Activated CD4-positive, alpha-beta T cell treated with anti-CD3 and anti-CD28 coated beads, Interleukin-2, Interleukin-4, amounts not matched to agents 100 ng/mL and 50 ng/mL, durations not matched to agents 16 hours and 8 hours (primary cell): Measurements from ENCODE around the gene INPP5D.
"Not testable (repeated sequence)": the region's sequence is repeated elsewhere in the genome, so short reads cannot be mapped to it uniquely, and the experiment has no call there.

ENCODE experiments used
- DNase-seq: peaks from one replicate; pipeline ENCODE4 v3.0.0-alpha.2; 2020; ENCODE audit warnings: low spot score

INPP5D gene

GRCh38 chr2:233059797-233060500 is at the start of gene INPP5D:
INPP5D (plus strand) TSS chr2:233060342; CDS start chr2:233060479, 137 bp downstream.
- peak; percentile 88 for DNase-seq

DNA sequence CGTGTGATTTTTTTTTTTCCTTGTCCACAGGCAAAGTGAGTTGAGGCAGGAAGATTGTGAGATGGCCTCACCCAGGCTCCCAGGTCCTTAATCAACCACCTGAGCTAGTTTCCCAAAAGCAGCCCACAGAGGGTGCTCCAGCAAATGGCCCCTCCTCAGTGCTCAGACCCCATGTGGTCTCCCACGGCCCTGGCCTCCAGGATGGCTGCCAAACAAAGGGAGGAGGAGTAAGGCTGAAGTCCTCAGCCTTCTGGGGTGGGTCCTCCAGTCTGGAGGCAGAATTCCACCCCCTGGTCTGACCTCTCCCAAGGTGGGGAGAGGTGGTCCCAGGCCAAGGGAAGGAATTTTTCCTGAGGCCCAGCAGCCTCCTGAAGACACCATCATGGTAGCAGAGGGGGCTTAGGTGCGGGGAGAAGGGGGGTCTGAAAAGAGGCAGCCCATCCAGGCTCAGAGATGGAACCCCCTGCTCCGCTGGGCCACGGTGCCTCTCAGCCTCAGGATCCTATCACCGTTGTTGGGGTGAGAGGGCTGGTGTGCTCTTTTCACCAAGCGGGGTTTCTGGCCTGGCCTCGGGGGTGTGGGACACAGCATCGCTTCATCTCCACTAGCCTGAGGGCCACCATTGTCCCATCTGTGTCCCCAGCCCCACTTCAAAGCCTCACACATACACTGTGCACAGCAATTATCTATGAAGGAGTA is 49.4 kb upstream of the INPP5D start:
- DNase-seq = no peak

DNA sequence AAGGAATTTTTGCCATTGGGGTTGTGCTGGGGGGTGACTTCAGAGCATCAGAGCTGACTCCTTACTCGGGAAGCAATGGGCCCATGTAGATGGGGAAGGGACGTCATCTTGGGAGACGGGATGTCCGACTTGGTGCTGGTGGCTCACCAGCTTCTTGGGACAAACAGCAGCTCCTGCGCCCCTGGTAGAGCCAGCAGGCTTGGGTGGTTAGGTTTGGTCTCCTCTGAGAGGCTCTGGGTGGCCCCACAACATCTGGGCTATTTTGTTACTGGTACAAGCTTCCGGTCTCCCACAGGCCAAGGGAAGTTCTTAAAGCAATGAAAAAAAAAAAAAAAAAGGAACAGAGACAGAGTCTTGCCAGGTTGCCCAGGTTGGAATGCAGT is 48.9 kb upstream of the INPP5D start:
- DNase-seq = no peak

DNA sequence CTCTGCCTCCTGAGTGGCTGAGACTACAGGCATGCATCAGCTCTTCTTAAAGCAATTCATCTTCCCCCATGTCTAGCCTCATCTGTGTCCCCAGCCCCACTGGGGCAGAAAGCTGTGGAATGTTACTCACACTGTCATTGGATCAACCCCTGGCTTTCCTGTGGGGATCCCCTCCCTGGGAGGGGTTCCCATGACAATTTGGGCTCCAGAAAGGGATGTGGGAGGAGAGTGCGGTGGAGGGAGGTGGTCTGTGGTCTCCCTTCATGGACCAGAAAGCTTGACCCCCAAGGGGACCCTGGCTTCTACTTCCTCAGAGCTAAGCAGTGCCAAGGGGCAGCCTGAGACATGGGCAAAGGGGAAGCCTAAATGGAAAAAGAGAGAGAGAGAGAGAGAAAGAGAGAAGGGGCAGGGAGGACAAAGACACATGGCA is 48.4 kb upstream of the INPP5D start:
- DNase-seq = no peak

DNA sequence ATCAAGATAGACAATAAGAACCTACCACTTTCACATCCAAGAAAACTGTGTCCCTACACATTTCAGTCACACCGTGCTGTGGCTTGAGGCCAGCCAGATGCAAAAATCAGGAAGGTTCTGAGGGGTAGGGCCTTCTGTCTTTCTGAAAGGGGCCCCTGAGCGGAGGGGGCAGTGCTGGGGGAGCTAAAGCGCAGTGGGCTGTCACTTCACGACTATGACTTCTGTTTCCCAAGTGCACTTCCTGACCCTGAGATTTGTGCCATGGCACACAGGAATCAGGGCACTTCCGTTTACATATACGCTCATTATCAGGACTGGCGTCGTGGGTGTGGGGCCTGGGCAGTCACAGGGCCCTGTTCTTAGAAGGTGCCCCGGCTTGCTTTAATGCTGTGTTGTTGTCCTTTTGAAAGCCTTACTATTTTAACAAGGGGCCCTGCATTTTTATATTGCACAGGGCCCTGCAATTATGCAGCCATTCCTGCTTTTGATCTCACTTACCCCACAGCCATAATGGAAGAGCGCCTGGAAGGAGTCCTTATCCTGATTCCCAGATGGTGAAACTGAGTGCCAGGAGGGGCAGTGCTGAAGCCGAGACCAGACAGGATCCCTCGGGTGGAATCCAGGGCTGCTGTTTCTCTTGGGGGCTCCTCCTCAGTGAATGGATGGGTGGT is 47.7 kb upstream of the INPP5D start:
- DNase-seq = no peak

DNA sequence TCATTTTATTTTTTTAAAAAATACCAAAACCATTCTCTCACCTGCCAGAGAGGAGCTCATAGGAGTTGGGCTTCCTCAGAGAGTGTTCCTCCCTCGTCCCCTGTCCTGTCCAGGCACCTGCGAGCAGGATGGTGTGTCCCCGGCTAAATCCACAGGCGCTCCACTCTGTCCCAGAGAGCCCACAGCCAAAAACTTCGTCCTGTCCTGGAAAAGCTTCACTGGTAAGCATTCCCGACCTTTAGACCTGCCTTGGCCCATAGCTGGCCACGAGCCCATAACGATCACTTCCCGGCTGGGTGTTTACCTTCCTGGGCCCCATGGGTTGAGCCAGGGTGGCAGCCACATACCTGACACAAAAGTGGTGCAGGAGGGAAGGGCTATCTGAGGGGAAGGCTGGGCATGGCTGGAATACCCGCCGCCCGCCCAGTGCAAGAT is 47.1 kb upstream of the INPP5D start, which contains the start of gene NGEF:
NGEF (minus strand) TSS at position 230 of the 435 bp plus-strand sequence. CDS start 38,366 bp downstream, outside the sequence.
- DNase-seq = no peak

DNA sequence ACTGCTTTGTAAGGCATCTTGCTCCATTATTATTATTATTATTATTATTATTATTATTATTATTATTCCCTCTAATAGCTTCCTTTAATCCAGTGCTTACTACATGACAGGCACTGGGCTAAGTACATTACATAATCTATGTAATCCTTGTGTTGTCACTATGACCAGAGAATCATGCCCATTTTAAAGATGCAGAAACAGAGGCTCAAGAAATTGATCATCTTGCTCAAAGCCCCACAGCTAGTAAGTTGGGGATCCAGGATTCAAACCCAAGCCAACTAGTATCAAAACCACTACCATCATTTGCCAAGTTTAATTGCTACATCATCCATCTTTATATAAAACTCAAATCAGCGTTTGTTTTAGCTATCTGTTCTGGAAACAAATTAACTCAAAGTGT is 46.5 kb upstream of the INPP5D start:
- no peak for DNase-seq

- DNase-seq = no peak
Observed at GRCh38 chr2:233015019-233015645, 45.0 kb upstream of the INPP5D start.

DNA sequence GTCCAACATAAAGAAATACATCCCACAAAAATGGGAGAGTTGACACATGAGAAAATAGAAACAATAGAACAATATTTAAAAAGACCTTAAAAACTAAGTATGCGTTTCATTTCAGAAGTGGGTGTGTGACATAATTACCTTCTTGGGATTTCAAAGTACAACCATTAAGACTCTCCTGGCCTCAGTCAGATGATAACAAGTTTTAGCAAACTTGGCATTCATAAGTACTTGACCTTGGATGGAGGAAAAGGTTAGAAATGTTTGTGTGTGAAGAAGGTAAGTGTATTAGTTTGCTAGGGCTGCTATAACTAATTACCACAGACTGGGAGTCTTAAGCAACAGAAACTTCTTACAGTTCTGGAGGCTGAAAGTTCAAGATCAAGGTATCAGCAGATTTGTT is 42.2 kb upstream of the INPP5D start:
- no peak for DNase-seq

- not testable (repeated sequence) for DNase-seq
Observed at GRCh38 chr2:233019610-233020009, 40.5 kb upstream of the INPP5D start.

DNA sequence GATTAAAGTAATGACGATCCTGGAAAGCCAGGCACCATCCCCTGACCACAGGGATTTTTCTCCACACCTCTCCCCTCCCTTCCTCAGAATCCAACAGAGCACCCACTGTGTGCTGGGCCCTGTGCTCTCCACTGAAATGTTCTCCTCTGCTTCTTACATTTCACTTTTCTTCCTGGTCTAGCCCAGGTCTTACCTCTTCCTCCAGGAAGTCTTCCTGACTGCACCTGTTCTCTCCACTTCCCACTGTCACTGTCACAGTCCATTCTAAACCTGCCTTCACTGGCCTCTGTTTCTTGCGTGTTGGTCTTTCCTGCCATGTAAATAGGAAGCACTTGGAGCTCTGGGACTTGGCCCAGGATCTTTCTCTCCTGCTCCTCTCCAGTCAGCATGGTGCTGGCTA is 39.7 kb upstream of the INPP5D start:
- no peak for DNase-seq

DNA sequence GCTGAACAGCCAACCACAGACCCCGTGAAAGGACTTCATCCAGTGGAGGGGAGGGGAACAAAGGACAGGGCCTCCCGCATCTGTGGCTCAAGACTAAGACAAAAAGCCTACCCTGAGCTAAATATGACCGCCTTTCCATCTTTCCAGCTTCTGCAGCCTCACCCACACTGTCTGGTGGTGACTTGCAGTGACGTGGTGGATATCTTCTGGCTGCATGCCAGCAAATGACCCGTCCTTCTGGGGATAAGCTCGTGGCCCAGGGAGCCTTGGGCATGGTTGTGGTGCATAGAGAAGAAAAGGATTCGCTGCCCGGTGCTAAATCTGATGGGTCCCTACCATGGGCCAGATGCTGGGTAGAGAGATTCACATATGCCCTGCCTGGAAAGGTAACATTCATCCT is 38.4 kb upstream of the INPP5D start:
- no peak for DNase-seq

DNA sequence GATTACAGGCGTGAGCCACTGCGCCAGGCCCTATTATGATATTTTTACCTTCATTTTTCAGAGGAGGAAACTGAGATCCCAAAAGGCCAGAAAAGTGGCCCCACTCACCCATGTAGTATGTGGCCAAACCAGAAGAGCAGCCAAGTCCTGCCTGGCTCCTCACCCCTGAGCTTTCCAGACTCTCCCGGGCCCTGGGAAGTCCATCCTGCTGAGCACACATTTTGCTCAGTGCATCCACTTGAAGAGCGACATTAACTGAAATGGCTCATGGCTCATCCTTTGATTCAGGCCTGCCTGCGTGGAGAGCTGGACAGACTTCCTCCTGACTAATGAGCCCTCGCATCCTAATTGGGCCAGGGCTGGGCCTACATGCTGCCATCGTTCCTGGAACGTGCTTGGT is 37.6 kb upstream of the INPP5D start:
- DNase-seq = no peak

DNA sequence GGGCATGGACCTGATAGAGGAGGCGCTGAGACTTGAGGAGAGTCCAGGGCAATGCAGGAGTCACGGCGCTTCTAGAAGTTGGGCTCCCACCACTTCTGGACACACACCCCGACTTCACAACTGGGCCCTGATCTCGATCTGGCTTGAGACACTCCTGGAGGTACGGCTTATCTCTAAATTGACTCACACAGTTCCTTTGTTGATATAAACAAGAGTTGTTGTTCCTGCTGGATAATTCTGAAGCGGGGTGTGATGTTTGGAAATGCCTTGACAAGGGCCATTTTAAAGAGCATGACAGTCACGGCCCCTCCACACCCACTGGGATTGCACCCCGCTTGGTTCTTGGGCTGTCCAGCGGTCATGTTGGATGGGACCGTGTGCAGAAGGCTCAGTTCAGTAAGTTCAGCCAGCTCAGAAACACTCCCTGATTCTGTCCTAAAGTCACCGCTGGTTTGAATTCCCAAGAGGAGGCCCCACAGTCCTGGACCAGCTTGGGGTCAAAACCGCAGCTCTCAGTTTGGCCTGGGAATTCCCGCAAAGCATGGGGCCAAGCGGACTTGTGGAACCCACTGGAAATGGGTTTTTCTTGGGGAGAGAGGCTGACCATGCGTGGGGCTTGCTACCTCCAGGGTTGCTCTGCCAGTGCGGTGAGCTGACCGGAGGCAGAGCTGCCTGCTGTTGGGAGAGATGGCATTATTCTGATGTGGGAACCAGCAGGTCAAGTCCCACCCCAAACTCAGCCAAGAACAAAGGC is 37.0 kb upstream of the INPP5D start:
- no peak for DNase-seq

GRCh38 chr2:233023761-233024410 is 36.3 kb upstream of the INPP5D start:
- DNase-seq = no peak

DNA sequence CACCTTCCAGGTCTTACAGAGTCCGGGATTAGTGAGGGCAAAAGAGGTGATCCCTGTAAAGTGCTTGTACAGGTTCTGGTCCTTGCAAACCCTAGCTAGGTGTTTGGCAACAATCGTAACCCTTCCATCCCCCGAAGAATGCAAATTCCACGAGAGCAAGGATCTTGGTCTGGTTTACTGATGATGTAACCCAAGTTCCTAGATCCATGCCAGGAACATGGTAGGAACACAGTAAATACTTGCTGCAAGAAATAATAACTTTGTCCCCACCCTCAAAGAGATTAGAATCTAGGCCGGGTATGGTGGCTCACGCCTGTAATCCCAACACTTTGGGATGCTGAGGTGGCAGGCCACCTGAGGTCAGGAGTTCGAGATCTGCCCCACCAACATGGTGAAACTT is 34.4 kb upstream of the INPP5D start:
- no peak for DNase-seq

- DNase-seq = no peak
Observed at GRCh38 chr2:233026198-233026813, 33.8 kb upstream of the INPP5D start.

GRCh38 chr2:233029321-233029720 is 30.8 kb upstream of the INPP5D start:
- no peak for DNase-seq

GRCh38 chr2:233031556-233032500 is 28.3 kb upstream of the INPP5D start:
- DNase-seq = no peak
